ENCODE measurements around the gene MANSC1. TPM values are rescaled to one million over a fixed set of nuclear protein-coding genes. Genes with fewer than 3 reads are reported as not detected.
A peak's percentile ranks its signal among the peaks of the same experiment; 100 is the strongest.

Gene MANSC1
- total and polyA plus RNA-seq, 2 of the 13 experiments (the other 11 are each of a cell fraction or from before 2014, with no cell fraction given) = 1.9 to 4.2 TPM

- Histone ChIP-seq H3K27me3 (ENCODE audit: control insufficient read depth in 1 of 2, insufficient read depth in 2 of 2, low read length in 2 of 2) (no peaks in the 10 kb centered on the region), H3K9ac (ENCODE audit: insufficient read depth, low read depth, low read length) (no peak overlapping the region), H3K4me3 (replicated peaks in 1 of 3; ENCODE audit: insufficient read depth in 1 of 3, low read depth in 2 of 3, low read length in 3 of 3) (no peak overlapping the region), H3K4me1 (ENCODE audit: insufficient read depth, low read length) (peaks cover 93% of the 10 kb centered on the region), H4K20me1 (ENCODE audit: insufficient read depth, low read length) (no peaks in the 10 kb centered on the region), H3K27ac (ENCODE audit: extremely low read length, insufficient read depth, low read length) (peak overlapping the region; percentile 60), H2AFZ (ENCODE audit: low read length) (no peak overlapping the region), H3K36me3 (replicated peaks in 1 of 2; ENCODE audit: control insufficient read depth in 1 of 2, insufficient read depth in 2 of 2, low read length in 2 of 2) (no peaks in the 10 kb centered on the region), H3K9me3 (ENCODE audit: low read length) (no peaks in the 10 kb centered on the region), H3K4me2 (ENCODE audit: low read depth, low read length) (no peak overlapping the region), H3K79me2 (ENCODE audit: insufficient read depth, low read length) (peaks cover 13% of the 10 kb centered on the region)
- no TSS peak for BruUV-seq (replicated peaks)
- WGBS (ENCODE audit: low lambda C conversion rate) = 100% methylated on average over 3 of the region's 3 CpGs
- TF ChIP-seq ZNF766 (CRISPR knock-in tag; IDR thresholded peaks at IDR 0.05; ENCODE audit: borderline replicate concordance) (peak; percentile 93; the same call in 1 of the 2 replicates), CENPBD1 (CRISPR knock-in tag; IDR thresholded peaks at IDR 0.05; ENCODE audit: borderline replicate concordance, low read depth) (no peak)
- DNase-seq (ENCODE audit: low spot score) = no peak
- in situ Hi-C loops (cut with HindIII; ENCODE audit: extremely low pct_ligation_motif_present, low pct_unique_long_range_greater_than_20kb) = no loop called here
- intact Hi-C loops (cut with micrococcal nuclease; ENCODE audit: unreplicated experiment) = no loop called here
- ATAC-seq = no peak
- no peak for FAIRE-seq
- ChIA-PET POLR2A (no interaction called here), CTCF (ENCODE audit: low intra/inter-chr PET ratio, low total read pairs) (no interaction called here)
Measured at GRCh38 chr12:12381982-12382381, 31.9 kb upstream of the MANSC1 start.

- Histone ChIP-seq H3K4me2 (ENCODE audit: low read depth, low read length) (peak overlapping the region; percentile 13), H2AFZ (ENCODE audit: low read length) (no peak overlapping the region), H3K27ac (ENCODE audit: extremely low read length, insufficient read depth, low read length) (peak overlapping the region; percentile 60), H3K9me3 (ENCODE audit: low read length) (no peaks in the 10 kb centered on the region), H3K27me3 (ENCODE audit: control insufficient read depth in 1 of 2, insufficient read depth in 2 of 2, low read length in 2 of 2) (no peaks in the 10 kb centered on the region), H3K4me1 (ENCODE audit: insufficient read depth, low read length) (peaks cover 88% of the 10 kb centered on the region), H3K9ac (ENCODE audit: insufficient read depth, low read depth, low read length) (peak overlapping the region; percentile 25; the same call in 1 of the 2 replicates), H3K36me3 (replicated peaks in 1 of 2; ENCODE audit: control insufficient read depth in 1 of 2, insufficient read depth in 2 of 2, low read length in 2 of 2) (no peaks in the 10 kb centered on the region), H4K20me1 (ENCODE audit: insufficient read depth, low read length) (no peaks in the 10 kb centered on the region), H3K79me2 (ENCODE audit: insufficient read depth, low read length) (peaks cover 10% of the 10 kb centered on the region), H3K4me3 (replicated peaks in 1 of 3; ENCODE audit: insufficient read depth in 1 of 3, low read depth in 2 of 3, low read length in 3 of 3) (no peak overlapping the region; a peak in 1 of 6 replicates)
- WGBS (ENCODE audit: low lambda C conversion rate) = 40% methylated on average over 6 of the region's 6 CpGs
- POLR2A ChIA-PET = interaction anchor here (1.3 kb wide), 1 partner anchor 23 kb away, joined by 4 read pairs; no protein-coding TSS in a partner anchor
- CTCF ChIA-PET (ENCODE audit: low intra/inter-chr PET ratio, low total read pairs) = no interaction called here
- ATAC-seq (peak; percentile 19; the same call in 1 of the 3 replicates), DNase-seq (ENCODE audit: low spot score) (peak; percentile 56), FAIRE-seq (peak; percentile 39)
- in situ Hi-C loops (cut with HindIII; ENCODE audit: extremely low pct_ligation_motif_present, low pct_unique_long_range_greater_than_20kb) (no loop called here), intact Hi-C loops (cut with micrococcal nuclease; ENCODE audit: unreplicated experiment) (no loop called here)
- no TSS peak for BruUV-seq (replicated peaks)
- TF ChIP-seq FOXK1 (CRISPR knock-in tag; IDR thresholded peaks at IDR 0.05; ENCODE audit: borderline replicate concordance, low read depth) (peak; percentile 40; the same call in 1 of the 2 replicates), E2F1 (CRISPR knock-in tag; IDR thresholded peaks at IDR 0.05) (no peak), ZNF780A (CRISPR knock-in tag; IDR thresholded peaks at IDR 0.05) (no peak), NFYC (CRISPR knock-in tag; IDR thresholded peaks at IDR 0.05) (no peak), ZNF605 (CRISPR knock-in tag; IDR thresholded peaks at IDR 0.05) (no peak), ZFP41 (CRISPR knock-in tag; IDR thresholded peaks at IDR 0.05; ENCODE audit: borderline replicate concordance) (no peak), SOX6 (IDR thresholded peaks at IDR 0.05) (no peak), SOX6 (CRISPR knock-in tag; IDR thresholded peaks at IDR 0.05) (peak; percentile 61; the same call in 1 of the 2 replicates), FOXA1 (IDR thresholded peaks at IDR 0.05) (no peak), FOXA1 (CRISPR knock-in tag; IDR thresholded peaks at IDR 0.05) (peak; percentile 69), MAF1 (CRISPR knock-in tag; IDR thresholded peaks at IDR 0.05; ENCODE audit: borderline replicate concordance) (no peak), SAP130 (CRISPR knock-in tag; IDR thresholded peaks at IDR 0.05; ENCODE audit: low read depth) (peak; percentile 44), SIX1 (CRISPR knock-in tag; IDR thresholded peaks at IDR 0.05; ENCODE audit: borderline replicate concordance) (0 out of 2 replicates have a peak, but pooled peaks have one; percentile 18), MIER3 (CRISPR knock-in tag; IDR thresholded peaks at IDR 0.05; ENCODE audit: borderline replicate concordance) (no peak), ZNF225 (CRISPR knock-in tag; IDR thresholded peaks at IDR 0.05) (no peak), NFIC (IDR thresholded peaks at IDR 0.05; ENCODE audit: low read length) (peak; percentile 56; the same call in 1 of the 2 replicates), HMG20A (CRISPR knock-in tag; IDR thresholded peaks at IDR 0.05; ENCODE audit: borderline replicate concordance) (peak; percentile 46; the same call in 1 of the 2 replicates)
Measured at GRCh38 chr12:12380949-12381593, 31.0 kb upstream of the MANSC1 start.

All from HepG2 (cell line).